Thyroid gland (tissue), 4 donors: ENCODE data around the gene SRPK3.

Experiments used
- CTCF ChIP-seq, 6 experiments: fragments of 200-600 bp in 3 of 6; fragments of 450-650 bp in 3 of 6; sonication (generic) in 3 of 6; IDR thresholded peaks; one replicate each; pipeline ENCODE4 v1.5.1; 2016 to 2019; ENCODE audit warnings: antibody characterized with exemption in 6 of 6, mild to moderate bottlenecking in 2 of 6, inconsistent platforms in 1 of 6, moderate library complexity in 1 of 6
- POLR2A ChIP-seq, 2 donors: fragments of 450-650 bp; IDR thresholded peaks; one replicate each; pipeline ENCODE4 v1.6.1; 2017; ENCODE audit warnings: antibody characterized with exemption in 2 of 2, mild to moderate bottlenecking in 2 of 2, moderate library complexity in 1 of 2

GRCh38 chrX:153773741-153774575 lies 6.9 kb upstream of the SRPK3 start:
- no peak for TF ChIP-seq CTCF (IDR thresholded peaks at IDR 0.05)
- TF ChIP-seq POLR2A (IDR thresholded peaks at IDR 0.05): no peak
